Hematopoietic multipotent progenitor cell treated with erythropoietin and hydrocortisone succinate and interleukin-3 and kit ligand, for 17 days (in vitro differentiated cells): ENCODE results near the gene SVEP1.

ENCODE experiments used
- DNase-seq: peaks from one replicate; pipeline ENCODE4 v3.0.0-alpha.2; 2015; ENCODE audit warnings: low spot score

SVEP1 gene

GRCh38 chr9:110521206-110521605 is 58.3 kb downstream of the SVEP1 start:
- no peak for DNase-seq

GRCh38 chr9:110520120-110520701 is 59.3 kb downstream of the SVEP1 start:
- no peak for DNase-seq

- no peak for DNase-seq
These were observed 62.1 kb downstream of the SVEP1 start for GRCh38 chr9:110517483-110517882.

GRCh38 chr9:110514897-110515296 is 64.6 kb downstream of the SVEP1 start:
- DNase-seq, result no peak

- no peak for DNase-seq
These were observed 66.7 kb downstream of the SVEP1 start for GRCh38 chr9:110512817-110513216.

- no peak for DNase-seq
These were observed 69.7 kb downstream of the SVEP1 start for GRCh38 chr9:110509792-110510191.

GRCh38 chr9:110502842-110503241 is 76.7 kb downstream of the SVEP1 start:
- no peak for DNase-seq

GRCh38 chr9:110499608-110500007 is 79.9 kb downstream of the SVEP1 start:
- DNase-seq, result no peak

GRCh38 chr9:110487196-110487595 is 92.3 kb downstream of the SVEP1 start:
- no peak for DNase-seq

GRCh38 chr9:110486218-110486617 is 93.3 kb downstream of the SVEP1 start:
- no peak for DNase-seq

- DNase-seq, result no peak
These were observed 100.1 kb downstream of the SVEP1 start for GRCh38 chr9:110479481-110479880.

GRCh38 chr9:110476251-110476650 is 103.3 kb downstream of the SVEP1 start:
- DNase-seq, result no peak

- no peak for DNase-seq
These were observed 107.4 kb downstream of the SVEP1 start for GRCh38 chr9:110472111-110472510.

GRCh38 chr9:110468950-110469349 is 110.6 kb downstream of the SVEP1 start:
- DNase-seq, result no peak

- DNase-seq, result no peak
These were observed 114.4 kb downstream of the SVEP1 start for GRCh38 chr9:110465190-110465589.

- DNase-seq, result no peak
These were observed 115.2 kb downstream of the SVEP1 start for GRCh38 chr9:110464321-110464720.

GRCh38 chr9:110463499-110463898 is 116.0 kb downstream of the SVEP1 start:
- no peak for DNase-seq

- no peak for DNase-seq
These were observed 122.3 kb downstream of the SVEP1 start for GRCh38 chr9:110457245-110457644.

GRCh38 chr9:110456681-110457080 is 122.9 kb downstream of the SVEP1 start:
- DNase-seq, result no peak

GRCh38 chr9:110455860-110456259 is 123.7 kb downstream of the SVEP1 start:
- no peak for DNase-seq

- DNase-seq, result no peak
These were observed 127.2 kb downstream of the SVEP1 start for GRCh38 chr9:110452227-110452801.

- DNase-seq, result no peak
These were observed 127.8 kb downstream of the SVEP1 start for GRCh38 chr9:110451726-110452125.

GRCh38 chr9:110447476-110447875 is 132.1 kb downstream of the SVEP1 start:
- no peak for DNase-seq

GRCh38 chr9:110446171-110446570 is 133.4 kb downstream of the SVEP1 start:
- DNase-seq, result no peak
